ENCODE measurements around the gene CENPN. TPM values are rescaled to one million over a fixed set of nuclear protein-coding genes. Genes with fewer than 3 reads are reported as not detected.

Gene CENPN
- total and polyA plus RNA-seq, 10 of the 15 experiments (the other 5 are each of a cell fraction or from before 2014, with no cell fraction given): 39.8 to 143 (median 66.8) TPM

- TF ChIP-seq ZNF687 (IDR thresholded peaks at IDR 0.05) (no peak), PKNOX1 (IDR thresholded peaks at IDR 0.05) (no peak), ZZZ3 (IDR thresholded peaks at IDR 0.05; ENCODE audit: control insufficient read depth, insufficient read length, low read depth) (no peak), IKZF2 (IDR thresholded peaks at IDR 0.05) (no peak), MLLT1 (IDR thresholded peaks at IDR 0.05) (no peak), POU2F2 (IDR thresholded peaks at IDR 0.05; ENCODE audit: borderline replicate concordance, low read depth, low read length) (no peak), NFXL1 (IDR thresholded peaks at IDR 0.05; ENCODE audit: borderline replicate concordance) (no peak), MEF2A (IDR thresholded peaks at IDR 0.05; ENCODE audit: insufficient read depth, low read depth, low read length) (no peak), BHLHE40 (IDR thresholded peaks at IDR 0.05; ENCODE audit: borderline replicate concordance in 1 of 2, low read depth in 2 of 2, low read length in 1 of 2) (no peak)
Measured at GRCh38 chr16:80973991-80974390, 33.0 kb upstream of the CENPN start (continued).

Measured in GM12878 (cell line).